HepG2 (cell line): ENCODE results near the gene PANX1. TPM values are rescaled to one million over a fixed set of nuclear protein-coding genes. Genes with fewer than 3 reads are reported as not detected.

Experiments used
- ATAC-seq: fragments of 200-7000 bp; cut with Tn5 transposase; 3 replicates; pipeline ENCODE4 v1.9.1; 2020; ENCODE audit warnings: mild to moderate bottlenecking, moderate library complexity
- BruUV-seq: library from RNA; stranded (reverse); fragments of 400-500 nt; replicated peaks from 2 replicates; lab custom pipeline; 2021; lab: Mats Ljungman, UMichigan
- CTCF ChIA-PET: fragments of 300-600 bp; formaldehyde crosslinking; extraction: SDS; loops from one replicate; lab custom pipeline; 2021; ENCODE audit warnings: low total read pairs, inconsistent platforms, low intra/inter-chr PET ratio; lab: Yijun Ruan, JAX
- POLR2A ChIA-PET: fragments of 350-600 bp; sonication (Branson Sonifier 250); formaldehyde crosslinking; loops from one replicate; lab custom pipeline; 2020; ENCODE audit warnings: antibody characterized with exemption, inconsistent platforms; lab: Yijun Ruan, JAX
- DNase-seq: peaks from one replicate; pipeline ENCODE4 v3.0.0-alpha.2; 2015; ENCODE audit warnings: low spot score
- FAIRE-seq: peaks from 3 replicates; lab custom pipeline; 2011; peaks lifted over from hg19 to GRCh38; lab: Jason Lieb, UNC
- H2AFZ ChIP-seq: one replicate; pipeline ENCODE4 v1.6.1; 2011; ENCODE audit warnings: low read length, inconsistent platforms
- H3K27ac ChIP-seq: fragments of 300-600 bp; 3 replicates; pipeline ENCODE4 v1.8.0; 2011; ENCODE audit warnings: mixed run types, mild to moderate bottlenecking, mixed read lengths, low read length, inconsistent platforms; ENCODE audit not compliant: insufficient read depth; ENCODE audit errors: extremely low read length
- H3K27me3 ChIP-seq, 2 experiments: fragments of 200-600 bp in 1 of 2; 2 replicates in 1 of 2; 3 replicates in 1 of 2; pipeline versions ENCODE4 v1.6.0 to v1.8.0; 2011; ENCODE audit warnings: low read length in 2 of 2, mild to moderate bottlenecking in 2 of 2, moderate library complexity in 2 of 2, inconsistent platforms in 1 of 2; ENCODE audit not compliant: insufficient read depth in 2 of 2, control insufficient read depth in 1 of 2
- H3K36me3 ChIP-seq, 2 experiments: fragments of 200-600 bp in 1 of 2; replicated peaks in 1 of 2; 2 replicates in 1 of 2; 3 replicates in 1 of 2; pipeline versions ENCODE4 v1.5.1 to v1.8.0; 2011; ENCODE audit warnings: low read length in 2 of 2, inconsistent platforms in 1 of 2; ENCODE audit not compliant: insufficient read depth in 2 of 2, control insufficient read depth in 1 of 2
- H3K4me1 ChIP-seq: 2 replicates; pipeline ENCODE4 v1.5.1; 2012; ENCODE audit warnings: low read length, inconsistent platforms; ENCODE audit not compliant: insufficient read depth
- H3K4me2 ChIP-seq: 2 replicates; pipeline ENCODE4 v1.6.0; 2011; ENCODE audit warnings: low read depth, low read length, inconsistent platforms
- H3K4me3 ChIP-seq, 3 experiments: fragments of 200-600 bp in 1 of 3; sonication (generic), shearing (Covaris generic) in 1 of 3; replicated peaks in 1 of 3; 2 replicates each; pipeline ENCODE4 v1.5.1; 2011 to 2016; ENCODE audit warnings: low read length in 3 of 3, inconsistent platforms in 2 of 3, low read depth in 2 of 3, mild to moderate bottlenecking in 2 of 3, control low read depth in 1 of 3, mixed read lengths in 1 of 3; ENCODE audit not compliant: insufficient read depth in 1 of 3
- H3K79me2 ChIP-seq: one replicate; pipeline ENCODE4 v1.6.1; 2011; ENCODE audit warnings: low read length, inconsistent platforms; ENCODE audit not compliant: insufficient read depth
- H3K9ac ChIP-seq: 2 replicates; pipeline ENCODE4 v1.6.0; 2011; ENCODE audit warnings: mild to moderate bottlenecking, low read depth, low read length, inconsistent platforms; ENCODE audit not compliant: insufficient read depth
- H3K9me3 ChIP-seq: 2 replicates; pipeline ENCODE4 v1.5.1; 2012; ENCODE audit warnings: mild to moderate bottlenecking, low read length
- H4K20me1 ChIP-seq: 2 replicates; pipeline ENCODE4 v1.6.0; 2011; ENCODE audit warnings: inconsistent platforms, mild to moderate bottlenecking, low read length, moderate library complexity; ENCODE audit not compliant: insufficient read depth
- CCDC6 ChIP-seq: sonication (generic); formaldehyde crosslinking; IDR thresholded peaks from 2 replicates; pipeline ENCODE4 v1.8.1; 2022; ENCODE audit warnings: mild to moderate bottlenecking, missing genetic modification reagents, moderate library complexity
- ETV5 ChIP-seq: IDR thresholded peaks from 2 replicates; pipeline ENCODE4 v1.6.1; 2018; ENCODE audit warnings: missing biosample characterization, missing genetic modification reagents, inconsistent platforms, borderline replicate concordance
- HMGXB4 ChIP-seq, 2 experiments: sonication (generic) in 1 of 2; formaldehyde crosslinking in 1 of 2; IDR thresholded peaks; 2 replicates each; pipeline versions ENCODE4 v1.4.0 to v1.6.1; 2018 to 2020; ENCODE audit warnings: missing genetic modification reagents in 2 of 2, borderline replicate concordance in 1 of 2, low read depth in 1 of 2, mild to moderate bottlenecking in 1 of 2, missing biosample characterization in 1 of 2
- HNRNPL ChIP-seq: fragments of 200-400 bp; formaldehyde crosslinking; IDR thresholded peaks from 2 replicates; pipeline ENCODE4 v1.6.1; 2017; ENCODE audit warnings: mild to moderate bottlenecking, low read depth, low read length
- NBN ChIP-seq: fragments of 450-650 bp; conservative IDR thresholded peaks from 2 replicates; pipeline ENCODE4 v1.6.1; 2017
- SMAD1 ChIP-seq: sonication (generic); formaldehyde crosslinking; IDR thresholded peaks from 2 replicates; pipeline ENCODE4 v1.4.0; 2020; ENCODE audit warnings: missing genetic modification reagents, low read depth, mild to moderate bottlenecking, borderline replicate concordance
- ZNF331 ChIP-seq: sonication (generic); formaldehyde crosslinking; IDR thresholded peaks from 2 replicates; pipeline ENCODE4 v1.4.0; 2020; ENCODE audit warnings: missing genetic modification reagents
- ZNF33B ChIP-seq: sonication (generic); formaldehyde crosslinking; IDR thresholded peaks from 2 replicates; pipeline ENCODE4 v1.5.1; 2020; ENCODE audit warnings: mild to moderate bottlenecking, missing genetic modification reagents
- ZNF468 ChIP-seq: sonication (generic); formaldehyde crosslinking; IDR thresholded peaks from 2 replicates; pipeline ENCODE4 v1.8.0; 2022; ENCODE audit warnings: mild to moderate bottlenecking, moderate library complexity, missing genetic modification reagents
- ZNF607 ChIP-seq: sonication (generic); formaldehyde crosslinking; IDR thresholded peaks from 2 replicates; pipeline ENCODE4 v1.5.1; 2020; ENCODE audit warnings: missing genetic modification reagents, mild to moderate bottlenecking, borderline replicate concordance
- WGBS: methylation state at CpG from one replicate; pipeline ENCODE4 v1.1.6; 2017; ENCODE audit warnings: low lambda C conversion rate; 5-methylcytosine and 5-hydroxymethylcytosine counted together
- in situ Hi-C: cut with HindIII; loops from 2 replicates; pipeline ENCODE4 v1.10.0; 2017; ENCODE audit warnings: low pct_unique_long_range_greater_than_20kb; ENCODE audit not compliant: extremely low pct_ligation_motif_present
- intact Hi-C: fragments of 100-400 bp; cut with micrococcal nuclease; formaldehyde crosslinking; loops from one replicate; pipeline ENCODE4 v1.10.0; 2022; ENCODE audit not compliant: unreplicated experiment
- polyA plus RNA-seq, 8 experiments: library from polyadenylated mRNA; depleted of rRNA in 3 of 8; stranded (reverse) in 7 of 8; unstranded in 1 of 8; fragments of >200 nt; fragmentation: Illumina TruSeq in 4 of 8; extraction: Trizol in 4 of 8; gene quantifications; 2 replicates each; pipeline versions ENCODE4 v1.2.1 to v1.2.3, GENCODE V29; 2011 to 2016; ENCODE audit warnings: low read depth in 4 of 8, missing spikeins in 1 of 8, mixed read lengths in 1 of 8; ENCODE audit not compliant: insufficient read depth in 1 of 8
- total RNA-seq, 5 experiments: library from RNA; depleted of rRNA; stranded (reverse); fragments of >200 nt; fragmentation: Illumina TruSeq; extraction: Trizol; gene quantifications; 2 replicates each; pipeline ENCODE4 v1.2.3, GENCODE V29; 2016; ENCODE audit warnings: low read depth in 1 of 5
- TF ChIP-seq, protein P1 (sequence below): sonication (generic); formaldehyde crosslinking; IDR thresholded peaks from 2 replicates; pipeline ENCODE4 v1.4.0; 2020; ENCODE audit warnings: missing genetic modification reagents
- TF ChIP-seq, protein P2 (sequence below): sonication (generic); formaldehyde crosslinking; IDR thresholded peaks from 2 replicates; pipeline ENCODE4 v1.9.0; 2021; ENCODE audit warnings: missing genetic modification reagents, borderline replicate concordance
- TF ChIP-seq, protein P3 (sequence below): sonication (generic); formaldehyde crosslinking; IDR thresholded peaks from 2 replicates; pipeline ENCODE4 v1.8.1; 2023; ENCODE audit warnings: missing genetic modification reagents, mild to moderate bottlenecking, borderline replicate concordance

The PANX1 gene
- total and polyA plus RNA-seq, 2 of the 13 experiments (the other 11 are each of a cell fraction or from before 2014, with no cell fraction given) = 8.3 to 24.8 TPM

GRCh38 chr11:94145916-94146315 is 17.3 kb downstream of the PANX1 start:
- ATAC-seq (no peak), DNase-seq (no peak), FAIRE-seq (no peak)
- peaks cover 87% of the 10 kb centered on the region for H3K4me1 ChIP-seq
- no TSS peak for BruUV-seq
- no peak overlapping the region for H3K9ac ChIP-seq
- no peak overlapping the region for H2AFZ ChIP-seq
- no peak overlapping the region for H3K27ac ChIP-seq
- 82% methylated on average over 4 of the region's 4 CpGs for WGBS
- H3K9me3 ChIP-seq = no peaks in the 10 kb centered on the region
- CTCF ChIA-PET = no interaction called here
- H3K4me2 ChIP-seq = no peak overlapping the region
- peaks cover 16% of the 10 kb centered on the region for H4K20me1 ChIP-seq
- in situ Hi-C loops (no loop called here), intact Hi-C loops (no loop called here)
- H3K27me3 ChIP-seq = no peaks in the 10 kb centered on the region
- H3K4me3 ChIP-seq = no peak overlapping the region
- H3K36me3 ChIP-seq = no peaks in the 10 kb centered on the region; a peak in 2 of 5 replicates
- POLR2A ChIA-PET = no interaction called here
- peaks cover 72% of the 10 kb centered on the region for H3K79me2 ChIP-seq
- TF ChIP-seq ZNF468 (CRISPR knock-in tag) (no peak), SMAD1 (CRISPR knock-in tag) (no peak), HNRNPL (no peak), ZNF33B (CRISPR knock-in tag) (no peak), HMGXB4 (CRISPR knock-in tag; IDR thresholded peaks at IDR 0.05; ENCODE audit: borderline replicate concordance in 1 of 2, low read depth in 1 of 2) (no peak), CCDC6 (no peak), ZNF607 (CRISPR knock-in tag) (no peak), NBN (no peak), ETV5 (CRISPR knock-in tag) (no peak), ZNF331 (CRISPR knock-in tag) (no peak)
- TF ChIP-seq, protein P1, sequence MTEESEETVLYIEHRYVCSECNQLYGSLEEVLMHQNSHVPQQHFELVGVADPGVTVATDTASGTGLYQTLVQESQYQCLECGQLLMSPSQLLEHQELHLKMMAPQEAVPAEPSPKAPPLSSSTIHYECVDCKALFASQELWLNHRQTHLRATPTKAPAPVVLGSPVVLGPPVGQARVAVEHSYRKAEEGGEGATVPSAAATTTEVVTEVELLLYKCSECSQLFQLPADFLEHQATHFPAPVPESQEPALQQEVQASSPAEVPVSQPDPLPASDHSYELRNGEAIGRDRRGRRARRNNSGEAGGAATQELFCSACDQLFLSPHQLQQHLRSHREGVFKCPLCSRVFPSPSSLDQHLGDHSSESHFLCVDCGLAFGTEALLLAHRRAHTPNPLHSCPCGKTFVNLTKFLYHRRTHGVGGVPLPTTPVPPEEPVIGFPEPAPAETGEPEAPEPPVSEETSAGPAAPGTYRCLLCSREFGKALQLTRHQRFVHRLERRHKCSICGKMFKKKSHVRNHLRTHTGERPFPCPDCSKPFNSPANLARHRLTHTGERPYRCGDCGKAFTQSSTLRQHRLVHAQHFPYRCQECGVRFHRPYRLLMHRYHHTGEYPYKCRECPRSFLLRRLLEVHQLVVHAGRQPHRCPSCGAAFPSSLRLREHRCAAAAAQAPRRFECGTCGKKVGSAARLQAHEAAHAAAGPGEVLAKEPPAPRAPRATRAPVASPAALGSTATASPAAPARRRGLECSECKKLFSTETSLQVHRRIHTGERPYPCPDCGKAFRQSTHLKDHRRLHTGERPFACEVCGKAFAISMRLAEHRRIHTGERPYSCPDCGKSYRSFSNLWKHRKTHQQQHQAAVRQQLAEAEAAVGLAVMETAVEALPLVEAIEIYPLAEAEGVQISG (CRISPR knock-in tag) = no peak
- TF ChIP-seq, protein P2, sequence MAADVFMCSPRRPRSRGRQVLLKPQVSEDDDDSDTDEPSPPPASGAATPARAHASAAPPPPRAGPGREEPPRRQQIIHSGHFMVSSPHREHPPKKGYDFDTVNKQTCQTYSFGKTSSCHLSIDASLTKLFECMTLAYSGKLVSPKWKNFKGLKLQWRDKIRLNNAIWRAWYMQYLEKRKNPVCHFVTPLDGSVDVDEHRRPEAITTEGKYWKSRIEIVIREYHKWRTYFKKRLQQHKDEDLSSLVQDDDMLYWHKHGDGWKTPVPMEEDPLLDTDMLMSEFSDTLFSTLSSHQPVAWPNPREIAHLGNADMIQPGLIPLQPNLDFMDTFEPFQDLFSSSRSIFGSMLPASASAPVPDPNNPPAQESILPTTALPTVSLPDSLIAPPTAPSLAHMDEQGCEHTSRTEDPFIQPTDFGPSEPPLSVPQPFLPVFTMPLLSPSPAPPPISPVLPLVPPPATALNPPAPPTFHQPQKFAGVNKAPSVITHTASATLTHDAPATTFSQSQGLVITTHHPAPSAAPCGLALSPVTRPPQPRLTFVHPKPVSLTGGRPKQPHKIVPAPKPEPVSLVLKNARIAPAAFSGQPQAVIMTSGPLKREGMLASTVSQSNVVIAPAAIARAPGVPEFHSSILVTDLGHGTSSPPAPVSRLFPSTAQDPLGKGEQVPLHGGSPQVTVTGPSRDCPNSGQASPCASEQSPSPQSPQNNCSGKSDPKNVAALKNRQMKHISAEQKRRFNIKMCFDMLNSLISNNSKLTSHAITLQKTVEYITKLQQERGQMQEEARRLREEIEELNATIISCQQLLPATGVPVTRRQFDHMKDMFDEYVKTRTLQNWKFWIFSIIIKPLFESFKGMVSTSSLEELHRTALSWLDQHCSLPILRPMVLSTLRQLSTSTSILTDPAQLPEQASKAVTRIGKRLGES (CRISPR knock-in tag) = no peak
- TF ChIP-seq, protein P3, sequence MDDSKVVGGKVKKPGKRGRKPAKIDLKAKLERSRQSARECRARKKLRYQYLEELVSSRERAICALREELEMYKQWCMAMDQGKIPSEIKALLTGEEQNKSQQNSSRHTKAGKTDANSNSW (CRISPR knock-in tag) = no peak
